NCI-H446 treated with DMSO at 0.1 percent for 48 hours (cell line): ENCODE results near the gene IQCC.
"Not testable (repeated sequence)": the region's sequence is repeated elsewhere in the genome, so short reads cannot be mapped to it uniquely, and the experiment has no call there.

Experiments used
- DNase-seq: peaks from one replicate; lab custom pipeline; 2025; lab: John Stamatoyannopoulos, UW

The IQCC gene

GRCh38 chr1:32205401-32206370, at the start of gene IQCC:
IQCC (plus strand) TSS chr1:32205671; CDS start chr1:32205682, 11 bp downstream.
- peak; percentile 49 for DNase-seq

GRCh38 chr1:32159189-32159588, 46.3 kb upstream of the IQCC start:
- no peak for DNase-seq

GRCh38 chr1:32163405-32163804, 42.1 kb upstream of the IQCC start:
- DNase-seq: no peak

GRCh38 chr1:32165633-32166032, 39.8 kb upstream of the IQCC start:
- DNase-seq: not testable (repeated sequence)

- DNase-seq: no peak
These were observed 34.5 kb upstream of the IQCC start for GRCh38 chr1:32170991-32171390.

GRCh38 chr1:32172621-32173245, 32.7 kb upstream of the IQCC start:
- DNase-seq: no peak

GRCh38 chr1:32178380-32179192, 26.9 kb upstream of the IQCC start:
- no peak for DNase-seq

GRCh38 chr1:32179193-32179442, 26.4 kb upstream of the IQCC start:
- DNase-seq: no peak

GRCh38 chr1:32179443-32180185, 25.9 kb upstream of the IQCC start, which contains the start of gene TXLNA:
TXLNA (plus strand) TSS chr1:32179675; CDS start chr1:32180346, 671 bp downstream.
- DNase-seq: peak; percentile 82

- DNase-seq: no peak
These were observed 25.0 kb upstream of the IQCC start for GRCh38 chr1:32180186-32181060.

GRCh38 chr1:32181065-32181464, 24.4 kb upstream of the IQCC start:
- no peak for DNase-seq

- DNase-seq: no peak
These were observed 23.9 kb upstream of the IQCC start for GRCh38 chr1:32181563-32181962.

GRCh38 chr1:32182060-32182459, 23.4 kb upstream of the IQCC start:
- no peak for DNase-seq

GRCh38 chr1:32184650-32185049, 20.8 kb upstream of the IQCC start:
- no peak for DNase-seq

GRCh38 chr1:32186077-32186476, 19.4 kb upstream of the IQCC start:
- DNase-seq: no peak

- no peak for DNase-seq
These were observed 19.0 kb upstream of the IQCC start for GRCh38 chr1:32186491-32186890.

- no peak for DNase-seq
These were observed 17.6 kb upstream of the IQCC start for GRCh38 chr1:32187850-32188249.

GRCh38 chr1:32192220-32192948, 13.1 kb upstream of the IQCC start:
- DNase-seq: no peak

- DNase-seq: no peak
These were observed 10.5 kb upstream of the IQCC start for GRCh38 chr1:32194984-32195383.

- DNase-seq: no peak
These were observed 9.9 kb upstream of the IQCC start for GRCh38 chr1:32195531-32195930.
